Measurements from ENCODE around the gene OR10H3. TPM values are rescaled to one million over a fixed set of nuclear protein-coding genes. Genes with fewer than 3 reads are reported as not detected.

The OR10H3 gene
- total and polyA plus RNA-seq, 2 donors (not counting 1 experiment from before 2014, with no cell fraction given), result not detected

GRCh38 chr19:15787611-15788155, 49.9 kb downstream of the OR10H3 start, which contains the start of gene OR10H5:
Gene OR10H5 (plus strand): TSS chr19:15787661. CDS start chr19:15794049, 6,388 bp downstream.
- Histone ChIP-seq H3K27me3 (replicated peaks in 1 of 4; ENCODE audit: control extremely low read depth in 1 of 4, control insufficient read depth in 3 of 4, insufficient read depth in 4 of 4, low read length in 3 of 4) (peaks cover 0 to 4% (median 0%) of the 10 kb centered on the region in 4 experiments), H3K9ac (ENCODE audit: low read length) (no peak within 1 kb of the TSS), H3K79me2 (ENCODE audit: control insufficient read depth, insufficient read depth, low read length) (no peaks in the 10 kb centered on the region), H3K27ac (ENCODE audit: low read length in 2 of 2) (no peak within 1 kb of the TSS), H4K20me1 (ENCODE audit: control insufficient read depth, insufficient read depth, low read length, poor library complexity, severe bottlenecking) (no peaks in the 10 kb centered on the region), H3K4me1 (ENCODE audit: control insufficient read depth in 2 of 2, insufficient read depth in 2 of 2, low read length in 2 of 2) (no peaks in the 10 kb centered on the region), H3K4me2 (replicated peaks; ENCODE audit: low read depth, low read length, poor library complexity, severe bottlenecking) (no peak within 1 kb of the TSS), H3K9me3 (ENCODE audit: control extremely low read depth in 1 of 3, control insufficient read depth in 2 of 3, insufficient read depth in 1 of 3, low read length in 2 of 3) (peaks cover 0 to 2% (median 0%) of the 10 kb centered on the region in 3 donors), H2AFZ (ENCODE audit: insufficient read depth, low read depth, low read length, poor library complexity, severe bottlenecking) (no peak within 1 kb of the TSS), H3K4me3 (ENCODE audit: control extremely low read depth in 1 of 5, extremely low read depth in 1 of 5, insufficient read depth in 1 of 5, low read depth in 2 of 5, low read length in 4 of 5) (no peak within 1 kb of the TSS), H3K36me3 (replicated peaks in 1 of 2; ENCODE audit: control extremely low read depth in 1 of 2, control insufficient read depth in 1 of 2, extremely low read depth in 1 of 2, insufficient read depth in 2 of 2, low read length in 1 of 2) (no peaks in the 10 kb centered on the region)
- POLR2A ChIA-PET, result no interaction called here
- H3K9me3 Mint-ChIP-seq (ENCODE audit: insufficient read depth), result no peaks in the 10 kb centered on the region
- no peaks in the 10 kb centered on the region for H3K4me1 Mint-ChIP-seq
- WGBS (ENCODE audit: insufficient coverage), result 81% methylated on average over 4 of the region's 6 CpGs
- CTCF ChIA-PET, result no interaction called here
- no peak for ATAC-seq (ENCODE audit: low read depth)
- no peak for DNase-seq
- no peak within 1 kb of the TSS for H3K4me3 Mint-ChIP-seq
- H3K27ac Mint-ChIP-seq, result no peak within 1 kb of the TSS
- H3K27me3 Mint-ChIP-seq, result peaks cover 29% of the 10 kb centered on the region
- intact Hi-C loops (cut with micrococcal nuclease), result no loop called here
- TF ChIP-seq CTCF (IDR thresholded peaks at IDR 0.05) (no peak), EZH2 (IDR thresholded peaks at IDR 0.05; ENCODE audit: borderline replicate concordance, insufficient read depth, low read depth, low read length, poor library complexity, severe bottlenecking) (no peak)

GRCh38 chr19:15788594-15789270, 50.9 kb downstream of the OR10H3 start:
- no peak for DNase-seq
- Mint-ChIP-seq H3K27me3 (peaks cover 25% of the 10 kb centered on the region), H3K9me3 (ENCODE audit: insufficient read depth) (no peaks in the 10 kb centered on the region), H3K4me1 (no peaks in the 10 kb centered on the region), H3K4me3 (no peak overlapping the region), H3K27ac (no peak overlapping the region)
- Histone ChIP-seq H3K27ac (ENCODE audit: low read length in 2 of 2) (no peak overlapping the region), H3K36me3 (replicated peaks in 1 of 2; ENCODE audit: control extremely low read depth in 1 of 2, control insufficient read depth in 1 of 2, extremely low read depth in 1 of 2, insufficient read depth in 2 of 2, low read length in 1 of 2) (no peaks in the 10 kb centered on the region), H2AFZ (ENCODE audit: insufficient read depth, low read depth, low read length, poor library complexity, severe bottlenecking) (no peak overlapping the region), H3K9me3 (ENCODE audit: control extremely low read depth in 1 of 3, control insufficient read depth in 2 of 3, insufficient read depth in 1 of 3, low read length in 2 of 3) (peaks cover 0 to 2% (median 0%) of the 10 kb centered on the region in 3 donors), H3K4me2 (replicated peaks; ENCODE audit: low read depth, low read length, poor library complexity, severe bottlenecking) (no peak overlapping the region), H3K4me1 (ENCODE audit: control insufficient read depth in 2 of 2, insufficient read depth in 2 of 2, low read length in 2 of 2) (no peaks in the 10 kb centered on the region), H4K20me1 (ENCODE audit: control insufficient read depth, insufficient read depth, low read length, poor library complexity, severe bottlenecking) (no peaks in the 10 kb centered on the region), H3K79me2 (ENCODE audit: control insufficient read depth, insufficient read depth, low read length) (no peaks in the 10 kb centered on the region), H3K27me3 (replicated peaks in 1 of 4; ENCODE audit: control extremely low read depth in 1 of 4, control insufficient read depth in 3 of 4, insufficient read depth in 4 of 4, low read length in 3 of 4) (peaks cover 0 to 4% (median 0%) of the 10 kb centered on the region in 4 experiments), H3K9ac (ENCODE audit: low read length) (no peak overlapping the region), H3K4me3 (ENCODE audit: control extremely low read depth in 1 of 5, extremely low read depth in 1 of 5, insufficient read depth in 1 of 5, low read depth in 2 of 5, low read length in 4 of 5) (no peak overlapping the region)
- ChIA-PET CTCF (no interaction called here), POLR2A (no interaction called here)
- no CpG with 5 or more reads among the region's 4 CpGs for WGBS (ENCODE audit: insufficient coverage)
- no peak for TF ChIP-seq CTCF (IDR thresholded peaks at IDR 0.05)
- no peak for TF ChIP-seq EZH2 (IDR thresholded peaks at IDR 0.05; ENCODE audit: borderline replicate concordance, insufficient read depth, low read depth, low read length, poor library complexity, severe bottlenecking)
- ATAC-seq (ENCODE audit: low read depth), result no peak
- intact Hi-C loops (cut with micrococcal nuclease), result no loop called here
